Fibroblast of skin of right biceps (primary cell): ENCODE data around the gene LDLR.
"Not testable (repeated sequence)": the region's sequence is repeated elsewhere in the genome, so short reads cannot be mapped to it uniquely, and the experiment has no call there.

Experiments used
- DNase-seq: peaks from one replicate; pipeline ENCODE4 v3.0.0-alpha.2; 2013

The LDLR gene

DNA sequence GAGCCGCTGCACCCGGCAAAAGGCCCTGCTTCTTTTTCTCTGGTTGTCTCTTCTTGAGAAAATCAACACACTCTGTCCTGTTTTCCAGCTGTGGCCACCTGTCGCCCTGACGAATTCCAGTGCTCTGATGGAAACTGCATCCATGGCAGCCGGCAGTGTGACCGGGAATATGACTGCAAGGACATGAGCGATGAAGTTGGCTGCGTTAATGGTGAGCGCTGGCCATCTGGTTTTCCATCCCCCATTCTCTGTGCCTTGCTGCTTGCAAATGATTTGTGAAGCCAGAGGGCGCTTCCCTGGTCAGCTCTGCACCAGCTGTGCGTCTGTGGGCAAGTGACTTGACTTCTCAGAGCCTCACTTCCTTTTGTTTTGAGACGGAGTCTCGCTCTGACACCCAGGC lies 17.2 kb downstream of the LDLR start:
- DNase-seq: no peak

DNA sequence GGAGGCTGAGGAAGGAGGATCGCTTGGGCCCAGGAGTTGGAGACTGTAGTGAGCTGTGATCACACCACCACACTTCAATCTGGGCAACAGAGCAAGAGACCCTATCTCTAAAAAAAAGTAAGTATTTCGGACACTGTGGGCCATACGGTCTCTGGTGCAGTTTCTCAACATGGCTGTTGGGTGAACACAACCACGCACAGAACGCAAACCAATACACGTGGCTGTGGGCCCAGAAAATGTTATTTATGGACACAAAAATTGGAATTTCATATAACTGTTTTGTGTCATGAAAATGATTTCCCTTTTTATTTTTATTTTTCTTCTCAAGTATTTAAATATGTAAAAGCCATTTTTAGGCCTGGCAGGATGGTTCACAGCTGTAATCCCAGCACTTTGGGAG lies 19.5 kb downstream of the LDLR start:
- no peak for DNase-seq

DNA sequence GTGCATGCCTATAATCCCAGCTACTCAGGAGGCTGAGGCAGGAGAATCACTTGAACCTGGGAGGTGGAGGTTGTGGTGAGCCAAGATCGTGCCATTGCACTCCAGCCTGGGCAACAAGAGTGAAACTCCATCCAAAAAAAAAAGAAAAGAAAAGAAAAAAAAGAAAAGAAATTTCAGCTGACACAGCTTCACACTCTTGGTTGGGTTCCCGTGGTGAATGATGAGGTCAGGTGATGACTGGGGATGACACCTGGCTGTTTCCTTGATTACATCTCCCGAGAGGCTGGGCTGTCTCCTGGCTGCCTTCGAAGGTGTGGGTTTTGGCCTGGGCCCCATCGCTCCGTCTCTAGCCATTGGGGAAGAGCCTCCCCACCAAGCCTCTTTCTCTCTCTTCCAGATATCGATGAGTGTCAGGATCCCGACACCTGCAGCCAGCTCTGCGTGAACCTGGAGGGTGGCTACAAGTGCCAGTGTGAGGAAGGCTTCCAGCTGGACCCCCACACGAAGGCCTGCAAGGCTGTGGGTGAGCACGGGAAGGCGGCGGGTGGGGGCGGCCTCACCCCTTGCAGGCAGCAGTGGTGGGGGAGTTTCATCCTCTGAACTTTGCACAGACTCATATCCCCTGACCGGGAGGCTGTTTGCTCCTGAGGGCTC lies 22.0 kb downstream of the LDLR start:
- no peak for DNase-seq

DNA sequence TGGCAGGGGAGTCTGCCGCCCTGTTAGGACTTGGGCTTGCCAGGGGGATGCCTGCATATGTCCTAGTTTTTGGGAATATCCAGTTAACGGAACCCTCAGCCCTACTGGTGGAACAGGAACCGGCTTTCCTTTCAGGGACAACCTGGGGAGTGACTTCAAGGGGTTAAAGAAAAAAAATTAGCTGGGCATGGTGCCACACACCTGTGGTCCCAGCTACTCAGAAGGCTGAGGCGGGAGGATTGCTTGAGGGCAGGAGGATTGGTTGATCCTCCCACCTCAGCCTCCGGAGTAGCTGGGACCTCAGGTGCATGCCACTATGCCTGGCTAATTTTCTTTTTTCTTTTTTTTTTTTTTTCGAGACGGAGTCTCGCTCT lies 22.5 kb downstream of the LDLR start:
- no peak for DNase-seq

DNA sequence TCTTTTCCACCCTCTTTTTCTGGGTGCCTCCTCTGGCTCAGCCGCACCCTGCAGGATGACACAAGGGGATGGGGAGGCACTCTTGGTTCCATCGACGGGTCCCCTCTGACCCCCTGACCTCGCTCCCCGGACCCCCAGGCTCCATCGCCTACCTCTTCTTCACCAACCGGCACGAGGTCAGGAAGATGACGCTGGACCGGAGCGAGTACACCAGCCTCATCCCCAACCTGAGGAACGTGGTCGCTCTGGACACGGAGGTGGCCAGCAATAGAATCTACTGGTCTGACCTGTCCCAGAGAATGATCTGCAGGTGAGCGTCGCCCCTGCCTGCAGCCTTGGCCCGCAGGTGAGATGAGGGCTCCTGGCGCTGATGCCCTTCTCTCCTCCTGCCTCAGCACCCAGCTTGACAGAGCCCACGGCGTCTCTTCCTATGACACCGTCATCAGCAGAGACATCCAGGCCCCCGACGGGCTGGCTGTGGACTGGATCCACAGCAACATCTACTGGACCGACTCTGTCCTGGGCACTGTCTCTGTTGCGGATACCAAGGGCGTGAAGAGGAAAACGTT lies 24.0 kb downstream of the LDLR start:
- no peak for DNase-seq

DNA sequence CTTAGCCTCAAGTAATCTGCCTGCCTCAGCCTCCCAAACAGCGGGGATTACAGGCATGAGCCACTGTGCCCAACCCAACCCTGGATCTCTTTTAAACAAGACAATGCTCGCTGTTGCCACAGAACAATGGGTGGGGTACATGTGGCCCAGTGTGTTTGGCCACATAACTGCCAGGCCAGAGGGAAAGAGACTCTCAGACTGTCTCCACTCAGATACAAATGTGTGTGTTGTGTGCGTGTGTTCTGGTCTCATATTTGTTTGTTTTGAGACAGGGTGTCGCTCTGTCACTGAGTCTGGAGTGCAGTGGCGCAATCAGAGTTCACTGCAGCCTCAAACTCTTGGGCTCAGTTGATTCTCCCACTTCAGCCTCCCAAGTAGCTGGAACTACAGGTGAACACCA lies 25.8 kb downstream of the LDLR start:
- DNase-seq: no peak

DNA sequence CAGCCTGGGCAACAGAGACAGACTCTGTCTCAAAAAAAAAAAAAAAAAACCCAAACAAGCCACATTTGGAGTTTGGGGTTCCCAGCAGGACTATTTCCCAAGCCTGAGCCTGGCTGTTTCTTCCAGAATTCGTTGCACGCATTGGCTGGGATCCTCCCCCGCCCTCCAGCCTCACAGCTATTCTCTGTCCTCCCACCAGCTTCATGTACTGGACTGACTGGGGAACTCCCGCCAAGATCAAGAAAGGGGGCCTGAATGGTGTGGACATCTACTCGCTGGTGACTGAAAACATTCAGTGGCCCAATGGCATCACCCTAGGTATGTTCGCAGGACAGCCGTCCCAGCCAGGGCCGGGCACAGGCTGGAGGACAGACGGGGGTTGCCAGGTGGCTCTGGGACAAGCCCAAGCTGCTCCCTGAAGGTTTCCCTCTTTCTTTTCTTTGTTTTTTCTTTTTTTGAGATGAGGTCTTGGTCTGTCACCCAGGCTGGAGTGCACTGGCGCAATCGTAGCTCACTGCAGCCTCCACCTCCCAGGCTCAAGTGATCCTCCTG lies 26.7 kb downstream of the LDLR start:
- no peak for DNase-seq

DNA sequence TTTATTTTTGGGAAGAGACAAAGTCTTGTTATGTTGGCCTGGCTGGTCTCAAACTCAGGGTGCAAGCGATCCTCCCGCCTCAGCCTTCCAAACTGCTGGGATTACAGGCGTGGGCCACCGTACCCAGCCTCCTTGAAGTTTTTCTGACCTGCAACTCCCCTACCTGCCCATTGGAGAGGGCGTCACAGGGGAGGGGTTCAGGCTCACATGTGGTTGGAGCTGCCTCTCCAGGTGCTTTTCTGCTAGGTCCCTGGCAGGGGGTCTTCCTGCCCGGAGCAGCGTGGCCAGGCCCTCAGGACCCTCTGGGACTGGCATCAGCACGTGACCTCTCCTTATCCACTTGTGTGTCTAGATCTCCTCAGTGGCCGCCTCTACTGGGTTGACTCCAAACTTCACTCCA lies 27.2 kb downstream of the LDLR start:
- DNase-seq: no peak

DNA sequence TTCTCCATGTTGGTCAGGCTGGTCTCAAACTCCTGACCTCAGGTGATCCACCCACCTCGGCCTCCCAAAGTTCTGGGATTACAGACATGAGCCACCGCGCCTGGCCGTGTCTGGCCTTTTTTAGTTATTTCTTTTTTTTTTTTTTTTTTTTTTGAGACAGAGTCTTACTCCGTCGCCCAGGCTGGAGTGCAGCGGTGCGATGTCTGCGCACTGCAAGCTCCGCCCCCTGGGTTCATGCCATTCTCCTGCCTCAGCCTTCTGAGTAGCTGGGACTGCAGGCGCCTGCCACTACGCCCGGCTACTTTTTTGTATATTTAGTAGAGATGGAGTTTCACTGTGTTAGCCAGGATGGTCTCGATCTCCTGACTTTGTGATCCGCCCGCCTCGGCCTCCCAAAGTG lies 32.7 kb downstream of the LDLR start:
- not testable (repeated sequence) for DNase-seq

DNA sequence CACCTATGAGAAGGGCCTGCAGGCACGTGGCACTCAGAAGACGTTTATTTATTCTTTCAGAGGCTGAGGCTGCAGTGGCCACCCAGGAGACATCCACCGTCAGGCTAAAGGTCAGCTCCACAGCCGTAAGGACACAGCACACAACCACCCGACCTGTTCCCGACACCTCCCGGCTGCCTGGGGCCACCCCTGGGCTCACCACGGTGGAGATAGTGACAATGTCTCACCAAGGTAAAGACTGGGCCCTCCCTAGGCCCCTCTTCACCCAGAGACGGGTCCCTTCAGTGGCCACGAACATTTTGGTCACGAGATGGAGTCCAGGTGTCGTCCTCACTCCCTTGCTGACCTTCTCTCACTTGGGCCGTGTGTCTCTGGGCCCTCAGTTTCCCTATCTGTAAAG lies 33.9 kb downstream of the LDLR start:
- no peak for DNase-seq

DNA sequence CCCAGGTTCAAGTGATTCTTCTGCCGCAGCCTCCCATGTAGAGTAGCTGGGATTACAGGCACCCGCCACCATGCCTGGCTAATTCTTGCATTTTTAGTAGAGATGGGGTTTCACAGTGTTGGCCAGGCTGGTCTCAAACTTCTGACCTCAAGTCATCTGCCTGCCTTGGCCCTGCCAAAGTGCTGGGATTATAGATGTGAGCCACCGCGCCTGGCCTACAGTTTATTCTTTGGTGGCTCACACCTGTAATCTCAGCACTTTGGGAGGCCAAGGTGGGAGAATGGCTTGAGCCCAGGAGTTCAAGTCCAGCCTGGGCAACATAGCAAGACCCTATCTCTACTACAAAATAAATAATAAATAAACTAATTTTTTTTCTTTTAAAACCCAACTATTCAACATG lies 34.9 kb downstream of the LDLR start:
- not testable (repeated sequence) for DNase-seq

DNA sequence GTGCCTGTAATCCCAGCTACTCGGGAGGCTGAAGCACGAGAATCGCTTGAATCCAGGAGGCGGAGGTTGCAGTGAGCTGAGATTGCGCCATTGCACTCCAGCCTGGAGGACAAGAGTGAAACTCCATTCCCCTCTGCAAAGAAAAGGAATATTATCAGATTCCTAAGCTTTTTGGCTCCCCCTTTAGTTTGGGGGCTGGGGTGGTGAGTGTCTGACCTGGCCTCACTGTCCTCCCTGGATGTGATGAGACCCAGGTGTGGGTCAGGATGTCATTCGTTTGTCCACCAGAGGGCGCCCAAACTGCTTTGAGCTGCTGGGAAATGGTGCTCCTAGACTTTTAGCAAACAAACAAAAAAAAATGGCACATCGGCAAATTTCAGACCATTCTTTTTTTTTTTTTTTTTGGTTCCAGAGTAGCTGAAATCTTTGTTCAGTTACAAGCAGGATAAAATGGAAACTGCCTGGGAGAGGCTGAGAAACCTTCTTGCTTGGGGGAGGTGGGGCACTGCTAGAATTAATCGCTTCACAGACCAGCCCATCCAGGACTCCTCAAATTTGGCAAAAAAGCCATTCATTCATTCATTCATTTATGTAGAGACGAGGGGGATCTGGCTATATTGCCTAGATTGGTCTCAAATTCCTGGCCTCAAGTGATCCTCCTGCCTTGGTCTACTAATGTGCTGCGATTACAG lies 36.9 kb downstream of the LDLR start:
- peak; percentile 65 for DNase-seq

DNA sequence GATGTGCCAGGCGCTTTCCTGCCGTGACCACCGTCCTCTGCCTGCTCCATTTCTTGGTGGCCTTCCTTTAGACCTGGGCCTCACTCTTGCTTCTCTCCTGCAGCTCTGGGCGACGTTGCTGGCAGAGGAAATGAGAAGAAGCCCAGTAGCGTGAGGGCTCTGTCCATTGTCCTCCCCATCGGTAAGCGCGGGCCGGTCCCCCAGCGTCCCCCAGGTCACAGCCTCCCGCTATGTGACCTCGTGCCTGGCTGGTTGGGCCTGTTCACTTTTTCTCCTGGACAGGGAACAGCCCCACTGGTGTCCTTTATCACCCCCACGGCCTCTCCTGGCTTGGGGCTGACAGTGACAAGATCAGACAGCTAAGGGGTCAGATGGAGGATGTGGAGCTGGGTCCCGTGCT lies 38.6 kb downstream of the LDLR start:
- no peak for DNase-seq

DNA sequence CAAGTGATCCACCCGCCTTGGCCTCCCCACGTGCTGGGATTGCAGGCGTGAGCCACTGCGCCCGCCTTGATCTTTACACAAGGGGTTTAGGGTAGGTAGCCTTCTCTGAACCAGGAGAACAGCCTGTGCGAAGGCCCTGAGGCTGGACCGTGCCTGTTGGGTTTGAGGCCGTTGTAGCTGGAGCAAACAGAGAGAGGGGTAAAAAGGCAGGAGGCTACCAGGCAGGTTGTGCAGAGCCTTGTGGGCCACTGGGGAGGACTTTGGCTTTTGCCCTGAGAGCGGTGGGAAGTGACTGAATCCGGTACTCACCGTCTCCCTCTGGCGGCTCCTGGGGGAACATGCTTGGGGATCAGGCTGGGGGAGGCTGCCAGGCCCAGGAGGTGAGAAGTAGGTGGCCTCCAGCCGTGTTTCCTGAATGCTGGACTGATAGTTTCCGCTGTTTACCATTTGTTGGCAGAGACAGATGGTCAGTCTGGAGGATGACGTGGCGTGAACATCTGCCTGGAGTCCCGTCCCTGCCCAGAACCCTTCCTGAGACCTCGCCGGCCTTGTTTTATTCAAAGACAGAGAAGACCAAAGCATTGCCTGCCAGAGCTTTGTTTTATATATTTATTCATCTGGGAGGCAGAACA lies 41.7 kb downstream of the LDLR start:
- peak; percentile 60 for DNase-seq

DNA sequence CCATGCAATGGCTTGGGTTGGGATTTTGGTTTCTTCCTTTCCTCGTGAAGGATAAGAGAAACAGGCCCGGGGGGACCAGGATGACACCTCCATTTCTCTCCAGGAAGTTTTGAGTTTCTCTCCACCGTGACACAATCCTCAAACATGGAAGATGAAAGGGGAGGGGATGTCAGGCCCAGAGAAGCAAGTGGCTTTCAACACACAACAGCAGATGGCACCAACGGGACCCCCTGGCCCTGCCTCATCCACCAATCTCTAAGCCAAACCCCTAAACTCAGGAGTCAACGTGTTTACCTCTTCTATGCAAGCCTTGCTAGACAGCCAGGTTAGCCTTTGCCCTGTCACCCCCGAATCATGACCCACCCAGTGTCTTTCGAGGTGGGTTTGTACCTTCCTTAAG lies 42.2 kb downstream of the LDLR start:
- DNase-seq: no peak

DNA sequence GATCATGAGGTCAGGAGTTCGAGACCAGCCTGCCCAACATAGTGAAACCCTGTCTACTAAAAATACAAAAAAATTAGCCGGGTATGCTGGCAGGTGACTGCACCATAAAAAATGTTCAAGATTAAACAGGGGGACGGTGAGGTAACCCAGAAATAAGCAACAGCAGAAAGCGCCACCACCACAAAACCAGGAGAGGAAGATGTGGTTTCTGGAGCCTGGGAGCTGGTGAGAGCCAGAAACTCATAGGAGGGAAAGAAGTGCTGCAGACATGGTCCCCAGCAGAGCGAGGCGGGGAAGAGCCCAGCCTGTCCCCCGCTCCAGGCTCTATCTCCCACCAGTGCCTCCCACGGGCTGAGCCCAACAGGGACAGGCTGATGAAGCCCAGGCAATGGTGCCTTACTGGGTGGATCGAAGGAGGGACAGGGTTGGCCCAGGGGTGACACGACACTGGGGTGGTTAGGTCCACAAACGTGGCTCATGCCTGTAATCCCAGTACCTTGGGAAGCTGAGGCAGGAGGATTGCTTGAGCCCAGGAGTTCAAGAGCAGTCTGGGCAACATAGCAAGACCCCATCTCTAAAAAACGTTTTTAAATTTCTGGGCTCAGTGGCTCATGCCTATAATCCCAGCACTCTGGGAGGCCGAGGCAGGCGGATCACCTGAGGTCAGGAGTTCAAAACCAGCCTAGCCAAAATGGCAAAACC lies 47.3 kb downstream of the LDLR start:
- no peak for DNase-seq

DNA sequence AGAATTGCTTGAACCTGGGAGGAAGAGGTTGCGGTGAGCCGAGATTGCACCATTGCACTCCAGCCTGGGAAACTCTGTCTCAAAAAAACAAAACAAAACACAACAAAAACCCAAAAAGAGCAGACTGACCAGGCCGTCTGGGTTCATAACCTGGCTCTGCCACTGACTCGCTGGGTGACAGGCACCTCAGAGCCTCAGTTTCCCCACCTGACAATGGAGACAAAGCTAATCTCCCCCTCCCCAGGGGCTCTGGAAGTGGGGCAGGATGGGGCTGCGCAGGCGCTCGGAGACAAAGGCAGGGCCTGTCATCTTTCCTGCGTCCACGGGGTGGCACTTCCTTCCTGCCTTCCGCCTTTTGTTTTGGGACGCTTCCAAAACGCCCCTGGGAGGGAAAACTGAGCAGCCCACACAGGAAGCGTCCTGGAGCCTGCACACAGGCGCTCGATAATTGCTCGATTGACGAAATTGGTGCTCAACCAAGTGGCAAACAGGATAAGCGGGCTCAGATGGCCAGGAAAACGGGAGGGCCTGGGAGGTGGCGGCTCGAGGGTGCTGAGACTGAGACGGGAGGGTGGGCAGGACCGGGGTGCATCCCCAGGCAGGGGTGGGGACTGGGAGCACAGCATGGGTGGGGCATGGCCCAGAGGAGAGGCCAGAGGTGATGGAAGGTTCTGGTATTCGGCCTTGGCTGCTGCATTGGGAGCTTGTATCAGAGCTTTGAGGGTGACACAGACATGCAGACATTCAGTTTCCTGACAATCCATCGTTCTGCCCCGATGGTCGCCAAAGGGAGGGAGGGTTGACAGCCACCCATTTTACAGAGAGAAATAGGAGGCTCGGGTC lies 48.5 kb downstream of the LDLR start:
- peak; percentile 94 for DNase-seq

DNA sequence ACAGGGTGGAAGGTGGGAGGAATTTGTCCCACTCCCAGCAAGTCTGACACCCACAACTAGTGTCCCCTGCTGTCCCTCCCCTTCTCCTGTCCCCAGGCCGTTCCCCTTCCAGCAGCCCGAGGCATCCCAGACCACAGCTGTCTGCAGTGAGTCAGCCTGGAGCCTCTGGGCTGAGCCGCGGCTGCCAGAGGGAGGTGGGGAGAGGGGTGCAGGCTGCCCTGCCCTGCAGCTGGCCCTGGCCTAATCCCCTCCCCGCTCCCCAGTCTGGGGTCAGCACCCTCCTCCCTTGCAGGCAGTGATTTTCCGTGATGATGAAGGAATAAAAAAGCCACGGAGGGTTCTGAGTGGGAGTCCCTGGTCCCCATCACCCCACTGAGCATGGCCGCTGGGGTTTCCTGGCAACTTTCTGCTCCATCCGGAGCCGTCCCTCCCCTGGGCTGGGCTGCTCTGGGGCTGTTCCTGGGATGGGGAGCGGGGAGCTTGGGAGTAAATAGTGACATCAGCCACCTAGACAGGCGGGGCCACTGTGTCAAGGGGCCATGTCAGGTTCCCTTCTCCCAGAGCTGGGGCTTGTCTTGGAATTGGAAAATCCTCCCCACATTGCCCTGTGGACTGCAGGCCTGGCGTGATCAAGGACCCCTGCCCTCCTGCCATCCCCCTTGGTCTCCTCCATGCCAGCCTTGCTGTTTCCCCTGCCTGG lies 49.5 kb downstream of the LDLR start:
- peak; percentile 87 for DNase-seq

DNA sequence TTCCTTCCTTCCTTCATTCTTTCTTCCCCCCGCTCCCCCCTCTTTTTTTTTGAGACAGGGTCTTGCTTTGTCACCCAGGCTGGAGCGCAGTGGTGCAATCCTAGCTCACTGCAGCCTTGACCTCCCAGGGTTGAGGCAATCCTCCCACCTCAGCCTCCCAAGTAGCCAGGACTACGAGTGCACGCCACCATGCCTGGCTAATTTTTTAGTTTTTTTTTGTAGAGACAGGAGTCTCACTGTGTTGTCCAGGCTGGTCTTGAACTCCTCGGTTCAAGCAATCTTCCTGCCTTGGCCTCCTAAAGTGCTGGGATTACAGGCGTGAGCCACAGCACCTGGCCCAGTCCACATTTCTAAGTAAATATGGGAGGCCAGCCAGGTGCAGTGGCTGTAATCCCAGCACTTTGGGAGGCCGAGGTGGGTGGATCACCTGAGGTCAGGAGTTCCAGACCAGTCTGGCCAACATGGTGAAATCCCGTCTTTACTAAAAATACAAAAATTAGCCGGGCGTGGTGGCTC lies 50.8 kb downstream of the LDLR start:
- DNase-seq: not testable (repeated sequence)

DNA sequence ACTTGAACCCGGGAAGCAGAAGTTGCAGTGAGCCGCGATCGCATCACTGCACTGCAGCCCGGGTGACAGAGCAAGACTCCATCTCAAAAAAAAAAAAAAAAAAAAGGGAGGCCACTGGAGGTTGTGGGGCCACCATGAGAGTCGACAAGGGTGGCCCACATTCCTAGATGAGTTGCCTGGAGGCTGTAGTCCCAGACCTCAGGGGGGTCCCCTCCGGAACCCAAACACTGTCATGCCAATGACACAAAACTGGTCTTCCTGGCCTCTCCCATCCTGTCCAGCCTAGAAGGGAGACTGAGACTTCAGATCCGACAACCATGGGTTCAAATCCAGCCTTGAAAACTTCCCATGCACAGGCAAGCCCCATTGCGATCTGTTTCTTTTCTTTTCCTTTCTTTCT lies 51.6 kb downstream of the LDLR start:
- DNase-seq: no peak

DNA sequence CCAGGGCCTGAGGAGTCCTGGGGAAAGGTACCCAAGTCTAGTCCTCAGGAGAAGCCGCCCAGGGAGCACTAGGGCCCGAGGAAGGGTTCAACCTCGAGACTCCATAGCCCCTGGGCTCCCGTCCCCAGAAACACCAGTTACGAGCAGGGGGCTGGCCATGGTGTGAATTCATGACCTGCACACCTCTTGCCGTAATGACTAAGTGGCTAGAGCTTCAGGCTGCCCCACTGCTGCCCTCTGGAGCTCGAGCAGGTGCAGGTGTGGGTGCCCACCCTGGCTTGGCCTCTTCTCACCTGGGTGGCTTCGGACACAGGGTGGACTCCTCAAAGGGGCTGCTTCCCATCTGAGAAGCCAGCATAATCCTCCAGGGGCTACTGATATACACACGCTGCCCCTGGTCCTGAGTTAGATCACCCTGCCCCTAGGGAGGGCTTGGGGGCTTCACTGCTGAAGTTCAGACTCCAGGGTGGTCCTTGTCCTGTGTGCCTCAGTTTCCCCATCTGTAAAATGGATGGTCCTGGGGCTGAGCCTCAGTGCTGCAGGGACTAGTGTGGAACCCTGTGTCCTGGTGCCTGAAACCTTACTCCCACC lies 52.8 kb downstream of the LDLR start:
- no peak for DNase-seq
